GM18517 (cell line): ENCODE results near the gene CYP46A1.

Experiments used
- ATAC-seq: cut with Tn5 transposase; IDR thresholded peaks from one replicate; pipeline ENCODE4 v1.9.1; 2021; ENCODE audit warnings: mild to moderate bottlenecking, moderate library complexity; ENCODE audit not compliant: unreplicated experiment

The CYP46A1 gene

GRCh38 chr14:99774556-99775307 lies 90.6 kb downstream of the CYP46A1 start:
- no peak for ATAC-seq

GRCh38 chr14:99775351-99775750 lies 91.3 kb downstream of the CYP46A1 start:
- no peak for ATAC-seq
